ENCODE results near the gene FTCDNL1.

DNA sequence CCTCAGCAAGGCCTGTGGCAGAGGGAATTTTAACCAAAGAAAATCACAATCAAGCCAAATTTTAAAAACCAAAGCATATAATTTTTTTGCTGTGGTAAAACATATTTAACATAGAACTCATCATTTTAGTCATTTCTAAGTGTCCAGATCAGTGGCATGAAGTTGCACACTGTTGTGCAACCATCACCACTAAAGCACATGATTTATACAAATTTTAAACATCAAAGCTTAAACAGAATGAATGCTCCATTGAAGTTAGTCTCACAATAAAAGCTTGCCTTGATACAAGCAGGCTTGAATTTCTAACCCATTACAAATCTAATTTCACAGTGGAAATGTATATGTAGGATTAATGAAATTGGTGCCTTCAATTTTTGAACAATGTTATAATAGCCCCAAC, 31.2 kb downstream of the FTCDNL1 start:
- TF ChIP-seq POLR2AphosphoS5 (IDR thresholded peaks at IDR 0.05; ENCODE audit: borderline replicate concordance, low read depth, low read length), result no peak
- TF ChIP-seq EZH2 (IDR thresholded peaks at IDR 0.05), result no peak
- TF ChIP-seq FOXP2 (optimal IDR thresholded peaks at IDR 0.05; ENCODE audit: control extremely low read depth, extremely low read length, insufficient read depth), result no peak
